K562 (cell line): ENCODE measurements around the gene EIF5. TPM values are rescaled to one million over a fixed set of nuclear protein-coding genes. Genes with fewer than 3 reads are reported as not detected.

Source experiments
- ARNT ChIP-seq, 2 experiments: fragments of 450-650 bp; IDR thresholded peaks; 2 replicates each; pipeline ENCODE4 v1.6.1; 2016; ENCODE audit warnings: mild to moderate bottlenecking in 1 of 2
- GABPB1 ChIP-seq: sonication (generic); formaldehyde crosslinking; IDR thresholded peaks from 2 replicates; pipeline ENCODE4 v1.8.0; 2022; ENCODE audit warnings: mild to moderate bottlenecking, missing genetic modification reagents
- HDAC3 ChIP-seq: fragments of 450-650 bp; IDR thresholded peaks from 2 replicates; pipeline ENCODE4 v1.6.1; 2018; ENCODE audit warnings: borderline replicate concordance, mild to moderate bottlenecking, moderate library complexity; ENCODE audit not compliant: partially characterized antibody
- HDAC8 ChIP-seq: fragments of 450-650 bp; IDR thresholded peaks from 2 replicates; pipeline ENCODE4 v1.6.1; 2016; ENCODE audit warnings: mild to moderate bottlenecking, missing genetic modification characterization, moderate library complexity, missing compliant biosample characterization
- KDM2B ChIP-seq: fragments of 250-450 bp; sonication (Bioruptor Pico); IDR thresholded peaks from 2 replicates; pipeline ENCODE4 v1.8.0; 2021; ENCODE audit warnings: mild to moderate bottlenecking, moderate library complexity
- MYC ChIP-seq, 2 experiments: fragments of 250-450 bp in 1 of 2; sonication (Bioruptor Pico) in 1 of 2; IDR thresholded peaks; 2 replicates each; pipeline versions ENCODE4 v1.5.1 to v1.6.1; 2012 to 2021; ENCODE audit warnings: low read depth in 2 of 2, borderline replicate concordance in 1 of 2, improper control_type of control experiment in 1 of 2, low read length in 1 of 2, mild to moderate bottlenecking in 1 of 2, moderate library complexity in 1 of 2
- NR2C2 ChIP-seq, 2 experiments: fragments of 200-800 bp in 1 of 2; sonication (Bioruptor generic) in 1 of 2; sonication (generic) in 1 of 2; formaldehyde crosslinking in 1 of 2; IDR thresholded peaks; 2 replicates each; pipeline versions ENCODE4 v1.6.1 to v1.8.0; 2016 to 2022; ENCODE audit warnings: mild to moderate bottlenecking in 1 of 2, missing compliant biosample characterization in 1 of 2, missing genetic modification characterization in 1 of 2, missing genetic modification reagents in 1 of 2
- PTTG1 ChIP-seq: fragments of 450-650 bp; IDR thresholded peaks from 2 replicates; pipeline ENCODE4 v1.6.1; 2016; ENCODE audit warnings: low read depth, mild to moderate bottlenecking, missing genetic modification characterization, missing compliant biosample characterization
- PURB ChIP-seq: sonication (generic); formaldehyde crosslinking; IDR thresholded peaks from 2 replicates; pipeline ENCODE4 v1.9.0; 2021; ENCODE audit warnings: low read depth, mild to moderate bottlenecking, missing genetic modification reagents
- RBM17 ChIP-seq: fragments of 200-400 bp; formaldehyde crosslinking; IDR thresholded peaks from 2 replicates; pipeline ENCODE4 v1.6.1; 2017; ENCODE audit warnings: low read depth, mild to moderate bottlenecking, low read length, borderline replicate concordance
- STAT5B ChIP-seq: fragments of 250-450 bp; sonication (Bioruptor Pico); IDR thresholded peaks from 2 replicates; pipeline ENCODE4 v1.8.0; 2021; ENCODE audit warnings: mild to moderate bottlenecking, inconsistent platforms
- TEAD2 ChIP-seq: fragments of 450-650 bp; IDR thresholded peaks from 2 replicates; pipeline ENCODE4 v1.6.1; 2016; ENCODE audit warnings: missing genetic modification characterization, control low read depth, missing compliant biosample characterization
- TRIM24 ChIP-seq, 2 experiments: fragments of 450-650 bp; IDR thresholded peaks; 2 replicates each; pipeline ENCODE4 v1.6.1; 2016
- ZNF282 ChIP-seq: sonication (generic); formaldehyde crosslinking; IDR thresholded peaks from 2 replicates; pipeline ENCODE4 v1.8.1; 2023; ENCODE audit warnings: missing genetic modification reagents
- ZNF324 ChIP-seq: fragments of 250-450 bp; sonication (Bioruptor Pico); IDR thresholded peaks from 2 replicates; pipeline ENCODE4 v1.4.0; 2020; ENCODE audit warnings: mild to moderate bottlenecking
- ZNF507 ChIP-seq: conservative IDR thresholded peaks from 2 replicates; pipeline ENCODE4 v1.6.1; 2017; ENCODE audit warnings: missing genetic modification characterization, missing compliant biosample characterization
- polyA plus RNA-seq, 8 experiments: library from polyadenylated mRNA; depleted of rRNA in 4 of 8; stranded (reverse) in 5 of 8; unstranded in 3 of 8; fragments of >200 nt; fragmentation: Nextera tagmentation in 2 of 8; fragmentation: Illumina TruSeq in 1 of 8; extraction: Ambion mirVana in 2 of 8; extraction: Trizol in 1 of 8; gene quantifications; 2 replicates each; pipeline versions ENCODE4 v1.2.1 to v1.2.3, GENCODE V29; 2011 to 2014; ENCODE audit warnings: inconsistent platforms in 1 of 8, missing spikeins in 1 of 8
- total RNA-seq, 7 experiments: library from RNA; depleted of rRNA in 6 of 7; stranded (reverse); fragments of >200 nt in 6 of 7; fragmentation: Illumina TruSeq in 2 of 7; extraction: Trizol in 2 of 7; gene quantifications; 2 replicates each; pipeline versions ENCODE4 v1.2.1 to v1.2.3, GENCODE V29; 2011 to 2021; ENCODE audit warnings: low replicate concordance in 1 of 7
- TF ChIP-seq, protein P1 (sequence below), 2 experiments: fragments of 450-650 bp; IDR thresholded peaks; 2 replicates each; pipeline ENCODE4 v1.6.1; 2018; ENCODE audit warnings: mild to moderate bottlenecking in 2 of 2, low read depth in 1 of 2; ENCODE audit not compliant: partially characterized antibody in 2 of 2
- TF ChIP-seq, protein P2 (sequence below): fragments of 200-800 bp; sonication (Bioruptor generic); IDR thresholded peaks from 2 replicates; pipeline ENCODE4 v1.6.1; 2017; ENCODE audit warnings: missing genetic modification characterization, missing compliant biosample characterization
- TF ChIP-seq, protein P3 (sequence below): fragments of 450-650 bp; IDR thresholded peaks from 2 replicates; pipeline ENCODE4 v1.6.1; 2016; ENCODE audit warnings: missing biosample characterization, missing genetic modification characterization
- TF ChIP-seq, protein P4 (sequence below): sonication (generic); formaldehyde crosslinking; IDR thresholded peaks from 2 replicates; pipeline ENCODE4 v1.8.1; 2022; ENCODE audit warnings: missing genetic modification reagents

The EIF5 gene
- total and polyA plus RNA-seq, 9 of the 15 experiments (the other 6 are each of a cell fraction or from before 2014, with no cell fraction given): 92.7 to 442 (median 190) TPM

DNA sequence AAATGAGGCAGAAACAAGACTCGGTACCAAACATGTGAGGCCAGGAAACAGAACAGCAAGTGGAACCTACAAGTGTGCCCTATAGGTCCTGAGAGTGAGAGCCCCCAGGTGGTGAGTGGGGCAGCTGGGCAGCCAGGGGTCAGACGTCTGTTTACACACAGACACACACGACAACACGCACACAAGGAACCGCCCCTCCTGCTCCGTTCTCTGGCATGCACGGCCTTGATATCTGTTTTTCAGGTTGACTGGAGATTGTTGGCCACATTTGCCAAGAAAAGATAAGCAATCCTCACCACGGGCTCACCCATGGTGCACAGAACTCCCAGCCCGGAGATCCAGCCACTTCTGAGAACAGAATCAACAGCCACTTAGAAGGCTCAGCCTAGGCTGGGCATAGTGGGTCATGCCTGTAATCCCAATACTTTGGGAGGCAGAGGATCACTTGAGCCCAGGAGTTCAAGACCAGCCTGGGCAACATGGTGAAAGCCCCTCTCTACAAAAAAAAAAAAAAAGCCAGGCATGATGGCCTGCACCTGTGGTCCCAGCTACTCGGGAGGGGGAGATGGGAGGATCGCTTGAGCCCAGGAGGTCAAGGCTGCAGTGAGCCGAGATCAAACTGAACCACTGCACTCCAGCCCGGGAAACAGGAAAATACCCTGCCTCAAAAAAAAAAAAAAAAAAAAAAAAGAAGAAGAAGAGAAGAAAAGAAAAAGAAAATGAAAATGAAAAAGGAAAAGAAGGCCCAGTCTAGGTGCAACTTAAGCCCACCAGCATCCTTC lies 19.4 kb upstream of the EIF5 start (continued):
- TF ChIP-seq, protein P1, sequence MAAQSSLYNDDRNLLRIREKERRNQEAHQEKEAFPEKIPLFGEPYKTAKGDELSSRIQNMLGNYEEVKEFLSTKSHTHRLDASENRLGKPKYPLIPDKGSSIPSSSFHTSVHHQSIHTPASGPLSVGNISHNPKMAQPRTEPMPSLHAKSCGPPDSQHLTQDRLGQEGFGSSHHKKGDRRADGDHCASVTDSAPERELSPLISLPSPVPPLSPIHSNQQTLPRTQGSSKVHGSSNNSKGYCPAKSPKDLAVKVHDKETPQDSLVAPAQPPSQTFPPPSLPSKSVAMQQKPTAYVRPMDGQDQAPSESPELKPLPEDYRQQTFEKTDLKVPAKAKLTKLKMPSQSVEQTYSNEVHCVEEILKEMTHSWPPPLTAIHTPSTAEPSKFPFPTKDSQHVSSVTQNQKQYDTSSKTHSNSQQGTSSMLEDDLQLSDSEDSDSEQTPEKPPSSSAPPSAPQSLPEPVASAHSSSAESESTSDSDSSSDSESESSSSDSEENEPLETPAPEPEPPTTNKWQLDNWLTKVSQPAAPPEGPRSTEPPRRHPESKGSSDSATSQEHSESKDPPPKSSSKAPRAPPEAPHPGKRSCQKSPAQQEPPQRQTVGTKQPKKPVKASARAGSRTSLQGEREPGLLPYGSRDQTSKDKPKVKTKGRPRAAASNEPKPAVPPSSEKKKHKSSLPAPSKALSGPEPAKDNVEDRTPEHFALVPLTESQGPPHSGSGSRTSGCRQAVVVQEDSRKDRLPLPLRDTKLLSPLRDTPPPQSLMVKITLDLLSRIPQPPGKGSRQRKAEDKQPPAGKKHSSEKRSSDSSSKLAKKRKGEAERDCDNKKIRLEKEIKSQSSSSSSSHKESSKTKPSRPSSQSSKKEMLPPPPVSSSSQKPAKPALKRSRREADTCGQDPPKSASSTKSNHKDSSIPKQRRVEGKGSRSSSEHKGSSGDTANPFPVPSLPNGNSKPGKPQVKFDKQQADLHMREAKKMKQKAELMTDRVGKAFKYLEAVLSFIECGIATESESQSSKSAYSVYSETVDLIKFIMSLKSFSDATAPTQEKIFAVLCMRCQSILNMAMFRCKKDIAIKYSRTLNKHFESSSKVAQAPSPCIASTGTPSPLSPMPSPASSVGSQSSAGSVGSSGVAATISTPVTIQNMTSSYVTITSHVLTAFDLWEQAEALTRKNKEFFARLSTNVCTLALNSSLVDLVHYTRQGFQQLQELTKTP (IDR thresholded peaks at IDR 0.05; ENCODE audit: low read depth in 1 of 2, partially characterized antibody in 2 of 2): no peak
- TF ChIP-seq PURB (CRISPR knock-in tag): no peak
- TF ChIP-seq, protein P2, sequence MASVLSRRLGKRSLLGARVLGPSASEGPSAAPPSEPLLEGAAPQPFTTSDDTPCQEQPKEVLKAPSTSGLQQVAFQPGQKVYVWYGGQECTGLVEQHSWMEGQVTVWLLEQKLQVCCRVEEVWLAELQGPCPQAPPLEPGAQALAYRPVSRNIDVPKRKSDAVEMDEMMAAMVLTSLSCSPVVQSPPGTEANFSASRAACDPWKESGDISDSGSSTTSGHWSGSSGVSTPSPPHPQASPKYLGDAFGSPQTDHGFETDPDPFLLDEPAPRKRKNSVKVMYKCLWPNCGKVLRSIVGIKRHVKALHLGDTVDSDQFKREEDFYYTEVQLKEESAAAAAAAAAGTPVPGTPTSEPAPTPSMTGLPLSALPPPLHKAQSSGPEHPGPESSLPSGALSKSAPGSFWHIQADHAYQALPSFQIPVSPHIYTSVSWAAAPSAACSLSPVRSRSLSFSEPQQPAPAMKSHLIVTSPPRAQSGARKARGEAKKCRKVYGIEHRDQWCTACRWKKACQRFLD (CRISPR knock-in tag): peak; percentile 69; the same call in 1 of the 2 replicates
- TF ChIP-seq KDM2B: no peak
- no peak for TF ChIP-seq ZNF282 (CRISPR knock-in tag)
- no peak for TF ChIP-seq ZNF507 (tag)
- no peak for TF ChIP-seq TEAD2
- TF ChIP-seq ZNF324 (CRISPR knock-in tag): no peak
- TF ChIP-seq NR2C2 (CRISPR knock-in tag; IDR thresholded peaks at IDR 0.05): no peak
- TF ChIP-seq NR2C2 (tag; IDR thresholded peaks at IDR 0.05): peak; percentile 63
- TF ChIP-seq HDAC3: no peak
- peak; percentile 14 to 61; a peak in 2 of 4 replicates for TF ChIP-seq TRIM24 (IDR thresholded peaks at IDR 0.05)
- no peak for TF ChIP-seq ARNT (IDR thresholded peaks at IDR 0.05)
- no peak for TF ChIP-seq RBM17
- peak; percentile 42; the same call in 1 of the 2 replicates for TF ChIP-seq MYC (IDR thresholded peaks at IDR 0.05; ENCODE audit: low read depth, low read length)
- TF ChIP-seq MYC (CRISPR knock-in tag; IDR thresholded peaks at IDR 0.05; ENCODE audit: borderline replicate concordance, low read depth): no peak
- TF ChIP-seq, protein P3, sequence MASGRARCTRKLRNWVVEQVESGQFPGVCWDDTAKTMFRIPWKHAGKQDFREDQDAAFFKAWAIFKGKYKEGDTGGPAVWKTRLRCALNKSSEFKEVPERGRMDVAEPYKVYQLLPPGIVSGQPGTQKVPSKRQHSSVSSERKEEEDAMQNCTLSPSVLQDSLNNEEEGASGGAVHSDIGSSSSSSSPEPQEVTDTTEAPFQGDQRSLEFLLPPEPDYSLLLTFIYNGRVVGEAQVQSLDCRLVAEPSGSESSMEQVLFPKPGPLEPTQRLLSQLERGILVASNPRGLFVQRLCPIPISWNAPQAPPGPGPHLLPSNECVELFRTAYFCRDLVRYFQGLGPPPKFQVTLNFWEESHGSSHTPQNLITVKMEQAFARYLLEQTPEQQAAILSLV: no peak
- TF ChIP-seq GABPB1 (CRISPR knock-in tag): no peak
- TF ChIP-seq HDAC8 (tag): no peak
- no peak for TF ChIP-seq PTTG1
- TF ChIP-seq STAT5B: no peak
- TF ChIP-seq, protein P4, sequence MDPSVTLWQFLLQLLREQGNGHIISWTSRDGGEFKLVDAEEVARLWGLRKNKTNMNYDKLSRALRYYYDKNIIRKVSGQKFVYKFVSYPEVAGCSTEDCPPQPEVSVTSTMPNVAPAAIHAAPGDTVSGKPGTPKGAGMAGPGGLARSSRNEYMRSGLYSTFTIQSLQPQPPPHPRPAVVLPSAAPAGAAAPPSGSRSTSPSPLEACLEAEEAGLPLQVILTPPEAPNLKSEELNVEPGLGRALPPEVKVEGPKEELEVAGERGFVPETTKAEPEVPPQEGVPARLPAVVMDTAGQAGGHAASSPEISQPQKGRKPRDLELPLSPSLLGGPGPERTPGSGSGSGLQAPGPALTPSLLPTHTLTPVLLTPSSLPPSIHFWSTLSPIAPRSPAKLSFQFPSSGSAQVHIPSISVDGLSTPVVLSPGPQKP: no peak
